OCI-LY7 (cell line): ENCODE results near the gene CD44. TPM values are rescaled to one million over a fixed set of nuclear protein-coding genes. Genes with fewer than 3 reads are reported as not detected.

ENCODE experiments used
- BruUV-seq: library from RNA; stranded (reverse); fragments of 400-500 nt; replicated peaks from 2 replicates; lab custom pipeline; 2021; lab: Mats Ljungman, UMichigan
- CTCF ChIA-PET: fragments of 300-600 bp; sonication (Branson Sonifier 250); formaldehyde crosslinking; loops from one replicate; lab custom pipeline; 2022; ENCODE audit warnings: antibody characterized with exemption; ENCODE audit not compliant: unreplicated experiment; lab: Charles Lee
- POLR2A ChIA-PET: fragments of 300-600 bp; sonication (Branson Sonifier 250); formaldehyde crosslinking; loops from one replicate; lab custom pipeline; 2022; ENCODE audit warnings: antibody characterized with exemption; lab: Charles Lee
- DNase-seq: peaks from one replicate; pipeline ENCODE4 v3.0.0-alpha.2; 2015; ENCODE audit warnings: low spot score
- H2AFZ ChIP-seq: fragments of 200-600 bp; sonication (generic), shearing (Covaris generic); 2 replicates; pipeline ENCODE4 v1.6.1; 2014; ENCODE audit warnings: mild to moderate bottlenecking, antibody characterized with exemption, low read length, moderate library complexity
- H3K27ac ChIP-seq: fragments of 200-600 bp; sonication (generic); 2 replicates; pipeline ENCODE4 v1.5.1; 2014; ENCODE audit warnings: mixed run types, low read depth, mild to moderate bottlenecking, moderate library complexity, low read length, inconsistent platforms; ENCODE audit not compliant: poor library complexity, severe bottlenecking
- H3K36me3 ChIP-seq: fragments of 200-600 bp; sonication (generic); 2 replicates; pipeline ENCODE4 v1.6.1; 2014; ENCODE audit warnings: mild to moderate bottlenecking, antibody characterized with exemption, low read length, moderate library complexity, mixed read lengths; ENCODE audit not compliant: insufficient read depth
- H3K4me1 ChIP-seq: fragments of 200-600 bp; sonication (generic); 2 replicates; pipeline ENCODE4 v1.5.1; 2014; ENCODE audit warnings: mild to moderate bottlenecking, low read length; ENCODE audit not compliant: insufficient read depth, poor library complexity, severe bottlenecking
- H3K4me2 ChIP-seq: fragments of 200-600 bp; sonication (generic); 2 replicates; pipeline ENCODE4 v1.6.1; 2014; ENCODE audit warnings: mild to moderate bottlenecking, low read length
- H3K4me3 ChIP-seq: fragments of 200-600 bp; sonication (generic); 2 replicates; pipeline ENCODE4 v1.5.1; 2014; ENCODE audit warnings: mild to moderate bottlenecking, low read depth, low read length; ENCODE audit not compliant: poor library complexity, severe bottlenecking
- H3K79me2 ChIP-seq: fragments of 200-600 bp; sonication (generic); 2 replicates; pipeline ENCODE4 v1.6.1; 2016; ENCODE audit warnings: low read depth, mild to moderate bottlenecking, low read length, moderate library complexity, mixed read lengths; ENCODE audit not compliant: insufficient read depth
- H3K9me2 ChIP-seq: fragments of 200-600 bp; sonication (generic); 2 replicates; pipeline ENCODE4 v1.6.1; 2016; ENCODE audit warnings: mild to moderate bottlenecking, low read length, mixed read lengths; ENCODE audit not compliant: insufficient read depth
- H3K9me3 ChIP-seq: fragments of 200-600 bp; sonication (generic); 2 replicates; pipeline ENCODE4 v1.6.1; 2014; ENCODE audit warnings: mild to moderate bottlenecking, mixed run types, low read length, mixed read lengths
- H4K20me1 ChIP-seq: fragments of 200-600 bp; sonication (generic); 2 replicates; pipeline ENCODE4 v1.6.1; 2014; ENCODE audit warnings: mild to moderate bottlenecking, antibody characterized with exemption, low read length, moderate library complexity, mixed read lengths; ENCODE audit not compliant: insufficient read depth
- CTCF ChIP-seq: fragments of 200-600 bp; sonication (generic); conservative IDR thresholded peaks from 2 replicates; pipeline ENCODE4 v1.5.1; 2014; ENCODE audit warnings: mild to moderate bottlenecking, antibody characterized with exemption, low read length, moderate library complexity, mixed read lengths
- EZH2phosphoT487 ChIP-seq: fragments of 200-600 bp; sonication (generic); IDR thresholded peaks from 2 replicates; pipeline ENCODE4 v1.6.1; 2018; ENCODE audit warnings: low read depth, borderline replicate concordance, mild to moderate bottlenecking, mixed run types, antibody characterized with exemption, low read length, moderate library complexity, mixed read lengths
- intact Hi-C: fragments of 100-400 bp; cut with micrococcal nuclease; formaldehyde crosslinking; loops from one replicate; pipeline ENCODE4 v1.10.0; 2022; ENCODE audit not compliant: unreplicated experiment
- total RNA-seq, 2 experiments: library from RNA; depleted of rRNA in 1 of 2; stranded (reverse); fragments of >200 nt in 1 of 2; shearing (Covaris generic) in 1 of 2; gene quantifications; 2 replicates each; pipeline ENCODE4 v1.2.3, GENCODE V29; 2014 to 2022

The CD44 gene
- total RNA-seq, 2 experiments from 2014 or later, result 0.55 TPM; not detected in 1

GRCh38 chr11:35218956-35219355 is 80.0 kb downstream of the CD44 start:
- H3K4me2 ChIP-seq, result no peak overlapping the region
- ChIA-PET POLR2A (interaction anchor here (0.6 to 0.8 kb wide), 2 partner anchors 36 to 283 kb away, joined by 3 read pairs; no protein-coding TSS in a partner anchor), CTCF (interaction anchor here (0.6 kb wide), 1 partner anchor 182 kb away, joined by 3 read pairs; no protein-coding TSS in a partner anchor)
- no peaks in the 10 kb centered on the region for H3K9me2 ChIP-seq
- H3K4me3 ChIP-seq, result no peak overlapping the region
- no peak overlapping the region for H2AFZ ChIP-seq
- TF ChIP-seq CTCF, result no peak
- TF ChIP-seq EZH2phosphoT487, result no peak
- H3K9me3 ChIP-seq, result no peaks in the 10 kb centered on the region
- BruUV-seq, result no TSS peak
- H3K36me3 ChIP-seq, result no peaks in the 10 kb centered on the region
- H3K79me2 ChIP-seq, result no peaks in the 10 kb centered on the region
- DNase-seq, result no peak
- no peaks in the 10 kb centered on the region for H3K4me1 ChIP-seq
- H3K27ac ChIP-seq, result no peak overlapping the region
- intact Hi-C loops, result no loop called here
- H4K20me1 ChIP-seq, result no peaks in the 10 kb centered on the region

- no peak overlapping the region for H3K4me2 ChIP-seq
- CTCF ChIA-PET, result no interaction called here
- H3K9me2 ChIP-seq, result no peaks in the 10 kb centered on the region
- H3K4me1 ChIP-seq, result no peaks in the 10 kb centered on the region
- no peak overlapping the region for H3K27ac ChIP-seq
- no peaks in the 10 kb centered on the region for H3K79me2 ChIP-seq
- intact Hi-C loops, result no loop called here
- no peak overlapping the region for H2AFZ ChIP-seq
- POLR2A ChIA-PET, result interaction anchor here (0.5 to 0.8 kb wide), 2 partner anchors 164 to 209 kb away, joined by 3 to 4 read pairs; no protein-coding TSS in a partner anchor
- no peaks in the 10 kb centered on the region for H3K9me3 ChIP-seq
- BruUV-seq, result no TSS peak
- DNase-seq, result no peak
- TF ChIP-seq EZH2phosphoT487 (no peak), CTCF (no peak)
- no peaks in the 10 kb centered on the region for H4K20me1 ChIP-seq
- H3K36me3 ChIP-seq, result no peaks in the 10 kb centered on the region
- no peak overlapping the region for H3K4me3 ChIP-seq
These were observed 84.4 kb downstream of the CD44 start for GRCh38 chr11:35223371-35223796.

- no peak overlapping the region for H2AFZ ChIP-seq
- no TSS peak for BruUV-seq
- TF ChIP-seq EZH2phosphoT487, result no peak
- TF ChIP-seq CTCF, result no peak
- intact Hi-C loops, result no loop called here
- H3K79me2 ChIP-seq, result no peaks in the 10 kb centered on the region
- H3K4me2 ChIP-seq, result no peak overlapping the region
- no peak overlapping the region for H3K27ac ChIP-seq
- H3K9me2 ChIP-seq, result no peaks in the 10 kb centered on the region
- no peak overlapping the region for H3K4me3 ChIP-seq
- no peaks in the 10 kb centered on the region for H4K20me1 ChIP-seq
- no peaks in the 10 kb centered on the region for H3K9me3 ChIP-seq
- CTCF ChIA-PET, result no interaction called here
- no peak for DNase-seq
- POLR2A ChIA-PET, result interaction anchor here (0.5 to 0.6 kb wide), 2 partner anchors 10 to 210 kb away, joined by 3 read pairs; no protein-coding TSS in a partner anchor
- no peaks in the 10 kb centered on the region for H3K4me1 ChIP-seq
- H3K36me3 ChIP-seq, result no peaks in the 10 kb centered on the region
These were observed 85.0 kb downstream of the CD44 start for GRCh38 chr11:35223991-35224390.
